Testis (tissue), 3 donors: ENCODE data around the gene SLK. TPM values are rescaled to one million over a fixed set of nuclear protein-coding genes. Genes with fewer than 3 reads are reported as not detected.
A peak's percentile ranks its signal among the peaks of the same experiment; 100 is the strongest.

Experiments used
- DNase-seq: peaks from one replicate; pipeline ENCODE4 v3.0.0-alpha.2; 2019
- H3K27ac ChIP-seq, 2 donors: fragments of 200-600 bp; sonication (generic); one replicate each; pipeline ENCODE4 v1.5.1; 2019
- H3K27me3 ChIP-seq: fragments of 200-600 bp; sonication (generic); one replicate; pipeline ENCODE4 v1.5.1; 2019
- H3K36me3 ChIP-seq: fragments of 200-600 bp; sonication (generic); one replicate; pipeline ENCODE4 v1.5.1; 2017; ENCODE audit warnings: low read depth; ENCODE audit errors: missing control alignments
- H3K4me1 ChIP-seq: fragments of 200-600 bp; sonication (generic); one replicate; pipeline ENCODE4 v1.5.1; 2019
- H3K4me3 ChIP-seq, 2 donors: fragments of 200-600 bp; sonication (generic); one replicate each; pipeline ENCODE4 v1.5.1; 2017 to 2019
- H3K9me3 ChIP-seq: fragments of 200-600 bp; sonication (generic); one replicate; pipeline ENCODE4 v1.5.1; 2017
- CTCF ChIP-seq, 3 experiments: fragments of 450-650 bp in 2 of 3; fragments of 200-600 bp in 1 of 3; sonication (generic) in 1 of 3; IDR thresholded peaks; one replicate each; pipeline ENCODE4 v1.5.1; 2016 to 2019; ENCODE audit warnings: antibody characterized with exemption in 3 of 3, mild to moderate bottlenecking in 2 of 3, moderate library complexity in 1 of 3
- POLR2A ChIP-seq: fragments of 450-650 bp; IDR thresholded peaks from one replicate; pipeline ENCODE4 v1.6.1; 2017; ENCODE audit warnings: antibody characterized with exemption, mild to moderate bottlenecking, moderate library complexity
- WGBS, 2 donors: methylation state at CpG; one replicate each; pipeline ENCODE4 v1.1.5; 2018; 5-methylcytosine and 5-hydroxymethylcytosine counted together
- intact Hi-C: fragments of 100-400 bp; cut with DNase I; formaldehyde crosslinking; loops from one replicate; pipeline ENCODE4 v1.15.1; 2023; ENCODE audit warnings: low total_unique reads
- microRNA counts, 2 donors: library from miRNA; unstranded; fragments of <30 nt; microRNA quantifications; one replicate each; lab custom pipeline; 2016
- microRNA-seq, 2 donors: library from miRNA; unstranded; fragments of <30 nt; microRNA quantifications; one replicate each; pipeline ENCODE4, GENCODE V29; 2016; ENCODE audit warnings: borderline number of aligned reads in 2 of 2, borderline replicate concordance in 1 of 2
- polyA plus RNA-seq: library from polyadenylated mRNA; stranded (reverse); fragments of 350-450 nt; fragmentation: Illumina TruSeq; extraction: RNeasy Lipid Tissue Mini Kit (QIAGEN cat#74804); gene quantifications from one replicate; pipeline ENCODE4 v1.2.3, GENCODE V29; 2014; ENCODE audit warnings: low read depth, low replicate concordance; ENCODE audit not compliant: insufficient read depth
- small RNA-seq, 2 donors: library from RNA; depleted of rRNA; stranded (forward); fragments of <200 nt; gene quantifications; one replicate each; pipeline ENCODE3, GENCODE V24; 2016
- total RNA-seq, 2 donors: library from RNA; depleted of rRNA; stranded (reverse); fragments of >200 nt; gene quantifications; one replicate each; pipeline ENCODE4 v1.2.3, GENCODE V29; 2016

SLK gene
- total and polyA plus RNA-seq, 3 donors from 2014 or later = 10.7 to 59.4 (median 57.7) TPM

- DNase-seq = peak; percentile 65
- Histone ChIP-seq H3K27me3 (no peaks in the 10 kb centered on the region), H3K4me1 (peaks cover 4% of the 10 kb centered on the region), H3K36me3 (no peaks in the 10 kb centered on the region), H3K9me3 (no peaks in the 10 kb centered on the region), H3K4me3 (no peak overlapping the region), H3K27ac (no peak overlapping the region)
- TF ChIP-seq CTCF (IDR thresholded peaks at IDR 0.05) = no peak
- no peak for TF ChIP-seq POLR2A
- intact Hi-C loops = no loop called here
- WGBS, 2 donors = 32 to 43% methylated on average over 3 of the region's 3 CpGs
Measured at GRCh38 chr10:104076743-104077160, 109.8 kb downstream of the SLK start.

DNA sequence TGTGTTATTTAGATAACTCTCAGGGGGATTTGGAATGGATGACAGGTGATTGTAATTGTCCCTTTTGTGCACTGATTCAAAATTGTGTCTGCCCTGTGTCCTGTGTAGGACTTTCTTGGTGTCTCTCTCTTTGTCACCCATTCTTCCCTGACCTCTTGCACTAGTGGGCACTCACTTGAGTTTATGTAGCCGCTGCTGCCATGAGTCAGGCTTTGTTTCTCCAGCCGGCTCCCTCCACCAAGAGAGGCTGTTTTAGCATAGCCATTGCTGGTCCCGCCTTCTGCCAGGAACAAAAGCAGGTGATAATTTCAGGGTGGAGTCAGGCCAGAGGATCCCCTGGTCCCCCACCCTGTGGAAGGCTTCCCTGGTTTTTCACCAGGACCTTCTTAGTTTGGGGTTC, 110.3 kb downstream of the SLK start:
- Histone ChIP-seq H3K9me3 (no peaks in the 10 kb centered on the region), H3K36me3 (no peaks in the 10 kb centered on the region), H3K4me1 (peaks cover 4% of the 10 kb centered on the region), H3K4me3 (no peak overlapping the region), H3K27me3 (no peaks in the 10 kb centered on the region), H3K27ac (no peak overlapping the region)
- no peak for DNase-seq
- WGBS, 2 donors = 74 to 82% methylated on average over 3 of the region's 3 CpGs
- intact Hi-C loops = no loop called here
- TF ChIP-seq CTCF (IDR thresholded peaks at IDR 0.05) = no peak
- TF ChIP-seq POLR2A = no peak

DNA sequence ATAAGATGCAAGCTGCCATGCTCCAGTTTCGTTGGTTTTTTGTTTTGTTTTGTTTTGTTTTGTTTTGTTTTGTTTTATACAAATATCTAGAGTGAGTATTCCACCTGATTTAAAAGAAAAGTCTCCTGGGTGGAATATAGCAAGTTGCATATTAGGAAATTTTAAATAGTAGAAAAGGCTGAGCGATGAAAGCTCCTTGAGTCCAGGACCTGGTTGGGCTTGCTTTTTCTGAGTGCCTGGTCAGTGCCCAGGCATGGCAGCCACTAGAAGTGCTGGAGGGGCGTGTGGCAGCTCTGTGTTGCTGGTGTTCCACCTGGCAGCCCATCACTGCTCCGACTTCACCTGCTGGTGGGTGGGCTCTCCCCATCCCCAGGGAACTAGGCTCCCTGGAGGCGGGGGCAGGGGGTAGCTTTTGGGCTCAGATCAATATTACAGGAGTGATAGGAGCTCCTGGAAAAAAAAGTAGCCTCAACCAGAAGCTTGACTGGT, 110.8 kb downstream of the SLK start:
- H3K4me1 ChIP-seq = peaks cover 4% of the 10 kb centered on the region
- intact Hi-C loops = no loop called here
- TF ChIP-seq POLR2A (no peak), CTCF (IDR thresholded peaks at IDR 0.05) (no peak)
- H3K4me3 ChIP-seq = no peak overlapping the region
- no peaks in the 10 kb centered on the region for H3K9me3 ChIP-seq
- WGBS, 2 donors = 78 to 88% methylated on average over 5 of the region's 5 CpGs
- no peaks in the 10 kb centered on the region for H3K36me3 ChIP-seq
- H3K27me3 ChIP-seq = no peaks in the 10 kb centered on the region
- no peak overlapping the region for H3K27ac ChIP-seq
- no peak for DNase-seq

MicroRNAs within 50 kb of the gene (microRNA counts, 767-probe panel; counts per million panel counts)
- 0 to 152 counts per million in 2 donors for microRNA hsa-miR-936 (lab: Ali Mortazavi, UCI)

Small RNA genes lying within 50 kb of the gene (microRNA-seq; reads per million reads assigned to microRNA genes)
- gene MIR936 = 0 reads per million in 2 donors

Small RNA genes lying within 50 kb of the gene (small RNA-seq; reads per million reads assigned to genes)
- 0 reads per million in 2 donors for gene RN7SL524P

Other genes with a start within 250 kb of the SLK start
- gene SH3PXD2A, start 111.6 kb upstream of the SLK start, total RNA-seq = 10 to 100 TPM; 10.8 to 12.0 TPM
- 12.1 TPM for gene SH3PXD2A, start 111.6 kb upstream of the SLK start, polyA plus RNA-seq
- gene STN1, start 49.0 kb upstream of the SLK start, total RNA-seq = 10 to 100 TPM; 48.2 to 50.5 TPM
- 50.1 TPM for gene STN1, start 49.0 kb upstream of the SLK start, polyA plus RNA-seq
- gene COL17A1, start 118.7 kb downstream of the SLK start, total RNA-seq = 10 to 100 TPM in 1 of 2 donors, 1 to 10 TPM in 1; 7.1 to 30.6 TPM
- gene COL17A1, start 118.7 kb downstream of the SLK start, polyA plus RNA-seq = 17.1 TPM
- 10 to 100 TPM; 14.7 to 42.8 TPM for gene SFR1, start 155.0 kb downstream of the SLK start, total RNA-seq
- 25.3 TPM for gene SFR1, start 155.0 kb downstream of the SLK start, polyA plus RNA-seq